Measurements from ENCODE around the gene PHACTR1.

- TF ChIP-seq CTCF (IDR thresholded peaks at IDR 0.05) (no peak), POLR2A (IDR thresholded peaks at IDR 0.05) (no peak), POLR2AphosphoS5 (IDR thresholded peaks at IDR 0.05) (no peak), EP300 (IDR thresholded peaks at IDR 0.05; ENCODE audit: low read depth) (no peak)
Observed at GRCh38 chr6:13113981-13114593, 397.5 kb downstream of the PHACTR1 start.
